Measurements from ENCODE around the gene DUSP8.
A peak's percentile ranks its signal among the peaks of the same experiment; 100 is the strongest.
"Not testable (repeated sequence)": the region's sequence is repeated elsewhere in the genome, so short reads cannot be mapped to it uniquely, and the experiment has no call there.

DNA sequence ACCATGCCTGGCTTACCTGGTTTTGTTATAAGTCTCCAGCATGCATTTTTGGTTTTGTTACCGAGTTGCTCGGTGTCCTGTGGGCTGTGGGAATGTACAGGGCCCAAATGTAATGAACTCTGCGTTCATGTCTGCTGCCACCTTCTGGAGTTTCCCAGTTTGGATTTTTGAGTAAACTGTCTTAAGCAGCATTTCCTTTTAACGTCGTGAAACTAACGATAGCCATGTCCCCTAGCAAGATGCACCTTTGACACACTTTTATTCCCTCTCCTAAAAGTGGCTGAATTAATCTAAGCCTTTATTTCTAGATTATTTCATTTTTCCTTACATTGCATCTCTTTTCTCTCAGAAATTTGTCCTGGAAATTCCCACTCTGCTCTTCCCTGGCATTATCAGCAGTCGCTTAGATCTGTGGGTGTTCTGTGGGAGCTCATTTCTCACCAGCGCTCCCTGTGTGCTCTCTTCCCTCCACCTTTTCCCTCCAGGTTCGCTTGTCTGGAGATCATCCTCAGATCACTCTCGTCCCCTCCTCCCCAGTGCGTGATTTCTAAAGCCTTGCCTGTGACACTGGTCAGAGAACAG is 24.0 kb upstream of the DUSP8 start:
- TF ChIP-seq SP1 (IDR thresholded peaks at IDR 0.05; ENCODE audit: low read depth, low read length); HDAC6 (IDR thresholded peaks at IDR 0.05; ENCODE audit: low read depth, low read length); CEBPB (IDR thresholded peaks at IDR 0.05; ENCODE audit: low read depth, low read length); POLR2A (IDR thresholded peaks at IDR 0.05; ENCODE audit: control extremely low read depth in 1 of 2, low read depth in 2 of 2, low read length in 2 of 2); CBX5 (IDR thresholded peaks at IDR 0.05; ENCODE audit: low read depth, low read length); PHF8 (conservative IDR thresholded peaks at IDR 0.05; ENCODE audit: low read depth, low read length); TBP (IDR thresholded peaks at IDR 0.05; ENCODE audit: low read depth, low read length); ZNF274 (IDR thresholded peaks at IDR 0.05; ENCODE audit: borderline replicate concordance, extremely low read depth, low read length): not testable (repeated sequence)
- TF ChIP-seq, protein P1, sequence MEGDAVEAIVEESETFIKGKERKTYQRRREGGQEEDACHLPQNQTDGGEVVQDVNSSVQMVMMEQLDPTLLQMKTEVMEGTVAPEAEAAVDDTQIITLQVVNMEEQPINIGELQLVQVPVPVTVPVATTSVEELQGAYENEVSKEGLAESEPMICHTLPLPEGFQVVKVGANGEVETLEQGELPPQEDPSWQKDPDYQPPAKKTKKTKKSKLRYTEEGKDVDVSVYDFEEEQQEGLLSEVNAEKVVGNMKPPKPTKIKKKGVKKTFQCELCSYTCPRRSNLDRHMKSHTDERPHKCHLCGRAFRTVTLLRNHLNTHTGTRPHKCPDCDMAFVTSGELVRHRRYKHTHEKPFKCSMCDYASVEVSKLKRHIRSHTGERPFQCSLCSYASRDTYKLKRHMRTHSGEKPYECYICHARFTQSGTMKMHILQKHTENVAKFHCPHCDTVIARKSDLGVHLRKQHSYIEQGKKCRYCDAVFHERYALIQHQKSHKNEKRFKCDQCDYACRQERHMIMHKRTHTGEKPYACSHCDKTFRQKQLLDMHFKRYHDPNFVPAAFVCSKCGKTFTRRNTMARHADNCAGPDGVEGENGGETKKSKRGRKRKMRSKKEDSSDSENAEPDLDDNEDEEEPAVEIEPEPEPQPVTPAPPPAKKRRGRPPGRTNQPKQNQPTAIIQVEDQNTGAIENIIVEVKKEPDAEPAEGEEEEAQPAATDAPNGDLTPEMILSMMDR (IDR thresholded peaks at IDR 0.05; ENCODE audit: control extremely low read depth in 1 of 3, insufficient read depth in 1 of 3, low read depth in 1 of 3, low read length in 3 of 3) = 0 out of 4 replicates have a peak, but pooled peaks of 1 of the 3 experiments have one; percentile 14
- TF ChIP-seq, protein P2, sequence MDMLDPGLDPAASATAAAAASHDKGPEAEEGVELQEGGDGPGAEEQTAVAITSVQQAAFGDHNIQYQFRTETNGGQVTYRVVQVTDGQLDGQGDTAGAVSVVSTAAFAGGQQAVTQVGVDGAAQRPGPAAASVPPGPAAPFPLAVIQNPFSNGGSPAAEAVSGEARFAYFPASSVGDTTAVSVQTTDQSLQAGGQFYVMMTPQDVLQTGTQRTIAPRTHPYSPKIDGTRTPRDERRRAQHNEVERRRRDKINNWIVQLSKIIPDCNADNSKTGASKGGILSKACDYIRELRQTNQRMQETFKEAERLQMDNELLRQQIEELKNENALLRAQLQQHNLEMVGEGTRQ (IDR thresholded peaks at IDR 0.05; ENCODE audit: low read length) = not testable (repeated sequence)
